Hepatocyte (in vitro differentiated cells): ENCODE results near the gene HOXD8. TPM values are rescaled to one million over a fixed set of nuclear protein-coding genes. Genes with fewer than 3 reads are reported as not detected.
A peak's percentile ranks its signal among the peaks of the same experiment; 100 is the strongest.

Experiments
- DNase-seq: peaks from one replicate; pipeline ENCODE4 v3.0.0-alpha.2; 2016; ENCODE audit warnings: low spot score
- H2AFZ ChIP-seq: fragments of 200-600 bp; sonication (generic); 2 replicates; pipeline ENCODE4 v1.6.0; 2016; ENCODE audit warnings: antibody characterized with exemption, mild to moderate bottlenecking
- H3K27ac ChIP-seq: fragments of 200-600 bp; sonication (generic); 2 replicates; pipeline ENCODE4 v1.5.1; 2016; ENCODE audit warnings: mild to moderate bottlenecking
- H3K27me3 ChIP-seq: fragments of 200-600 bp; sonication (generic); 2 replicates; pipeline ENCODE4 v1.6.1; 2016
- H3K36me3 ChIP-seq: fragments of 200-600 bp; sonication (generic); replicated peaks from 2 replicates; pipeline ENCODE4 v1.5.1; 2016; ENCODE audit warnings: low read depth; ENCODE audit not compliant: insufficient read depth
- H3K4me1 ChIP-seq: fragments of 200-600 bp; sonication (generic); 2 replicates; pipeline ENCODE4 v1.5.1; 2016; ENCODE audit warnings: mild to moderate bottlenecking, moderate library complexity; ENCODE audit not compliant: insufficient read depth
- H3K4me2 ChIP-seq: fragments of 200-600 bp; sonication (generic); 2 replicates; pipeline ENCODE4 v1.6.0; 2016
- H3K4me3 ChIP-seq: fragments of 200-600 bp; sonication (generic); 2 replicates; pipeline ENCODE4 v1.5.1; 2016; ENCODE audit warnings: mild to moderate bottlenecking
- H3K79me2 ChIP-seq: fragments of 200-600 bp; sonication (generic); 2 replicates; pipeline ENCODE4 v1.6.0; 2017; ENCODE audit warnings: mild to moderate bottlenecking
- H3K9me2 ChIP-seq: fragments of 200-600 bp; sonication (generic); replicated peaks from 2 replicates; pipeline ENCODE4 v1.6.0; 2017; ENCODE audit warnings: mild to moderate bottlenecking; ENCODE audit not compliant: insufficient read depth
- H3K9me3 ChIP-seq: fragments of 200-600 bp; sonication (generic); 2 replicates; pipeline ENCODE4 v1.5.1; 2016; ENCODE audit warnings: low read depth, mild to moderate bottlenecking
- H4K20me1 ChIP-seq: fragments of 200-600 bp; sonication (generic); 2 replicates; pipeline ENCODE4 v1.6.0; 2016; ENCODE audit warnings: mild to moderate bottlenecking; ENCODE audit not compliant: insufficient read depth, poor library complexity, severe bottlenecking
- CTCF ChIP-seq: fragments of 200-600 bp; sonication (generic); IDR thresholded peaks from 2 replicates; pipeline ENCODE4 v1.5.1; 2016; ENCODE audit warnings: antibody characterized with exemption, mild to moderate bottlenecking; ENCODE audit not compliant: poor library complexity
- EZH2 ChIP-seq: fragments of 200-600 bp; sonication (generic); IDR thresholded peaks from 2 replicates; pipeline ENCODE4 v1.6.1; 2016; ENCODE audit warnings: antibody characterized with exemption, mild to moderate bottlenecking, borderline replicate concordance
- EZH2phosphoT487 ChIP-seq: fragments of 200-600 bp; sonication (generic); IDR thresholded peaks from one replicate; pipeline ENCODE4 v1.6.1; 2018; ENCODE audit warnings: antibody characterized with exemption, mild to moderate bottlenecking, low read depth, moderate library complexity; ENCODE audit not compliant: unreplicated experiment, severe bottlenecking
- WGBS: methylation state at CpG from one replicate; pipeline ENCODE4 v1.1.6; 2016; ENCODE audit warnings: low lambda C conversion rate; ENCODE audit errors: missing lambda C conversion rate; 5-methylcytosine and 5-hydroxymethylcytosine counted together
- polyA plus RNA-seq: library from polyadenylated mRNA; unstranded; fragments of >200 nt; fragmentation: Nextera tagmentation; extraction: Ambion mirVana; gene quantifications from 2 replicates; pipeline ENCODE4 v1.2.1, GENCODE V29; 2016
- total RNA-seq: library from RNA; depleted of rRNA; stranded (reverse); fragments of >200 nt; gene quantifications from 2 replicates; pipeline ENCODE4 v1.2.3, GENCODE V29; 2014

HOXD8 gene
- total and polyA plus RNA-seq, 2 experiments from 2014 or later = 1.3 TPM; not detected in 1

- no peaks in the 10 kb centered on the region for H3K4me1 ChIP-seq
- H3K79me2 ChIP-seq = peaks cover 59% of the 10 kb centered on the region
- H3K4me2 ChIP-seq = peak overlapping the region; percentile 91
- 28% methylated on average over 7 of the region's 7 CpGs for WGBS
- peaks cover 98% of the 10 kb centered on the region for H3K27me3 ChIP-seq
- DNase-seq = no peak
- peak overlapping the region; percentile 93 for H3K27ac ChIP-seq
- no peaks in the 10 kb centered on the region for H3K36me3 ChIP-seq
- no peaks in the 10 kb centered on the region for H3K9me2 ChIP-seq
- H2AFZ ChIP-seq = no peak overlapping the region
- no peak overlapping the region for H3K4me3 ChIP-seq
- no peaks in the 10 kb centered on the region for H4K20me1 ChIP-seq
- TF ChIP-seq CTCF (no peak), EZH2phosphoT487 (no peak), EZH2 (peak; percentile 24)
- H3K9me3 ChIP-seq = no peaks in the 10 kb centered on the region
Measured at GRCh38 chr2:176102309-176102866, 27.1 kb upstream of the HOXD8 start.

GRCh38 chr2:176103194-176103593, 26.3 kb upstream of the HOXD8 start:
- H3K27ac ChIP-seq = peak overlapping the region; percentile 93

GRCh38 chr2:176103742-176104315, 25.7 kb upstream of the HOXD8 start:
- H3K36me3 ChIP-seq = no peaks in the 10 kb centered on the region
- no peak overlapping the region for H2AFZ ChIP-seq
- no peak for DNase-seq
- no peaks in the 10 kb centered on the region for H3K4me1 ChIP-seq
- H3K4me3 ChIP-seq = peak overlapping the region; percentile 26
- H3K9me3 ChIP-seq = no peaks in the 10 kb centered on the region
- H3K27ac ChIP-seq = peak overlapping the region; percentile 93
- WGBS = 3% methylated on average over 17 of the region's 17 CpGs
- peaks cover 57% of the 10 kb centered on the region for H3K79me2 ChIP-seq
- peaks cover under 1% of the 10 kb centered on the region for H4K20me1 ChIP-seq
- no peaks in the 10 kb centered on the region for H3K9me2 ChIP-seq
- TF ChIP-seq CTCF (no peak), EZH2 (no peak), EZH2phosphoT487 (peak; percentile 28)
- peaks cover 94% of the 10 kb centered on the region for H3K27me3 ChIP-seq
- peak overlapping the region; percentile 91 for H3K4me2 ChIP-seq

More at GRCh38 chr2:176103194-176103593, 26.3 kb upstream of the HOXD8 start:
- Histone ChIP-seq H3K9me3 (no peaks in the 10 kb centered on the region), H3K4me1 (no peaks in the 10 kb centered on the region), H3K4me3 (peak overlapping the region; percentile 17), H3K4me2 (peak overlapping the region; percentile 91), H2AFZ (no peak overlapping the region), H3K79me2 (peaks cover 59% of the 10 kb centered on the region), H3K9me2 (no peaks in the 10 kb centered on the region), H3K27me3 (peaks cover 96% of the 10 kb centered on the region), H4K20me1 (no peaks in the 10 kb centered on the region), H3K36me3 (no peaks in the 10 kb centered on the region)
- no peak for DNase-seq
- TF ChIP-seq EZH2 (no peak), EZH2phosphoT487 (no peak), CTCF (no peak)
- 21% methylated on average over 7 of the region's 7 CpGs for WGBS
